Epithelial cell of esophagus (primary cell): ENCODE results near the gene CCM2.

Experiments used
- DNase-seq: peaks from one replicate; pipeline ENCODE4 v3.0.0; 2010; ENCODE audit warnings: low read depth
- H3K4me3 ChIP-seq: 2 replicates; pipeline ENCODE4 v1.5.1; 2011; ENCODE audit warnings: mild to moderate bottlenecking, low read length, control low read depth
- TF ChIP-seq, protein P1 (sequence below): IDR thresholded peaks from 2 replicates; pipeline ENCODE4 v1.5.1; 2011; ENCODE audit warnings: low read depth, mild to moderate bottlenecking, low read length, control low read depth, inconsistent platforms; ENCODE audit not compliant: insufficient read depth; ENCODE audit errors: missing control alignments

CCM2 gene

DNA sequence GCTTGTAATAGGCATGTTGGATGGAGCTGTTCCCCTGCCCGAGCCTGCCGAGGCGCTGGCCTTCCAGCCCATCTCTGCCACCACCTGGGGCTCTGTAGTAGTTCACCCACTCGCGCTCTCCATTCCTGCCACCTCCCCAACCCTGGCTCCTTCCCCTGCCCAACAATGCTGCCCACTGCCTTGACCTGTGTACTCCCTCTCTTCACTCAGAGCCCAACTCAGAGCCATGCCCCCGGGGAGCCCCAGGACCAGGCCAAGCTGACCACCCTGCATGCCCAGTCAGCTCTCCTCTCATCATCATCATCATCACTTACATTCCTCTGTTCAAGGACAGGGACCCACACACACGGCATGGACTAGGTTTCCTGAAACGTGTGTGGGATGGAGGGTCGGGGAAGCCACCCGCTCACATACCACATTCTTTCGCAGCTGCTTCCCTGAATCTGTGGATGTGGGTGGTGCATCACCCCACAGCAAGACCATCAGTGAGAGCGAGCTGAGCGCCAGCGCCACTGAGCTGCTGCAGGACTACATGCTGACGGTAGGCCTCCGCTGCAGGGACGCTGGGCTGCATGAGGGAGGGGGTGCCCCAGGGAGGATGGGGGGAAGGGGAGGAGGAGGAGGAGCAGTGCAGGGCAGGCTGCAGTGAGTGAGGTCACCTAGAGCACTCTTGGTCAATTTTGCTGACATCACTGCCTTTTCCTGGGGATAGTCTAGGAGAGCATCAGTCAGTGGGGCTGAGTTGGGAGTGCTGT, 73.2 kb downstream of the CCM2 start:
- TF ChIP-seq, protein P1, sequence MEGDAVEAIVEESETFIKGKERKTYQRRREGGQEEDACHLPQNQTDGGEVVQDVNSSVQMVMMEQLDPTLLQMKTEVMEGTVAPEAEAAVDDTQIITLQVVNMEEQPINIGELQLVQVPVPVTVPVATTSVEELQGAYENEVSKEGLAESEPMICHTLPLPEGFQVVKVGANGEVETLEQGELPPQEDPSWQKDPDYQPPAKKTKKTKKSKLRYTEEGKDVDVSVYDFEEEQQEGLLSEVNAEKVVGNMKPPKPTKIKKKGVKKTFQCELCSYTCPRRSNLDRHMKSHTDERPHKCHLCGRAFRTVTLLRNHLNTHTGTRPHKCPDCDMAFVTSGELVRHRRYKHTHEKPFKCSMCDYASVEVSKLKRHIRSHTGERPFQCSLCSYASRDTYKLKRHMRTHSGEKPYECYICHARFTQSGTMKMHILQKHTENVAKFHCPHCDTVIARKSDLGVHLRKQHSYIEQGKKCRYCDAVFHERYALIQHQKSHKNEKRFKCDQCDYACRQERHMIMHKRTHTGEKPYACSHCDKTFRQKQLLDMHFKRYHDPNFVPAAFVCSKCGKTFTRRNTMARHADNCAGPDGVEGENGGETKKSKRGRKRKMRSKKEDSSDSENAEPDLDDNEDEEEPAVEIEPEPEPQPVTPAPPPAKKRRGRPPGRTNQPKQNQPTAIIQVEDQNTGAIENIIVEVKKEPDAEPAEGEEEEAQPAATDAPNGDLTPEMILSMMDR = no peak
- no peak overlapping the region for H3K4me3 ChIP-seq
- DNase-seq = no peak

DNA sequence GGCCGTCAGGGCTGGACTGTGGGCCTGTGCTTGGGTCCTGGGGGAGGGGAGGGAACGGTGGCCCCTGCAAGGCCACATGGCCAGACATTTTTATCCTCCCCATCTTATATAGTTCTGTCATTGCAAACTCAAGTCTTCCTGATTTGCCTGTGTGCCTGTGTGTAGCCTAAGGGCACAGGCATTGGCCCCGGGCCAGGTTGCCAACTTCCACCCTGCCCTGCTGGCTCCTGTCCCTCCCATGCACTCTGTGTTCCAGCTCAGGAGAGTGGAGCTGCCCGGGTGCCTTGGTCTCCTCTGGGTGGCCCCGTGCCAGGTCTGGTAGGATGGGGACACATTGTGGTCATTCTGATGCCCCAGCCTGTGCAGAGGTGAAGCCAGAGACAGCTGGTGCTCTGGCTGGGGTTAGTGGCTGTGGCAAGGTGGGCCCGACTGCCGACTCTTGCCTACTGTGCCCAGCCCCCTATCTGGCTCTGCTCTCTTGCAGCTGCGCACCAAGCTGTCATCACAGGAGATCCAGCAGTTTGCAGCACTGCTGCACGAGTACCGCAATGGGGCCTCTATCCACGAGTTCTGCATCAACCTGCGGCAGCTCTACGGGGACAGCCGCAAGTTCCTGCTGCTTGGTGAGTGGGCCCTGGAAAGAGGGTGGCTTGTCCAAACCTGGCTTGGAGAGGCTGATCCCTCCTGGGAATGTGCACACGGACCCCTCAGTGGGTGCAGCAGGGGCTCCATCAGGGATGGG, 74.0 kb downstream of the CCM2 start:
- TF ChIP-seq, protein P1 = no peak
- no peak overlapping the region for H3K4me3 ChIP-seq
- peak; percentile 13 for DNase-seq

- H3K4me3 ChIP-seq = no peak overlapping the region
- DNase-seq = no peak
- TF ChIP-seq, protein P1 = no peak
Measured at GRCh38 chr7:45074528-45075354, 74.7 kb downstream of the CCM2 start.

DNA sequence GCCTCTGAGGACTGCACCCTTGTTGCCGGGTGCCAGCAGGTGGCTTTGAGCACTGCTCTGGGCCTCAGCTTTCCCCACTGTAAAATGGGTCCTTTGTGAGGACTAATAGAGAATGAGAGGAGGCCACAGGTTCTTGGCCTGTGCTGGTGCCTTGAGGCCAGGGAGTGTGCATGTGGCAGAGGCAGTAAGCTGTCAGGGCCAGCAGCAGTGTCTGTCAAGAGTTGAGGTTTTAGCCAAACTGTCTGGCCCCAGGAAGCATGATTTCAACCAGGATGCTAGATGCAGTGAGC, 75.3 kb downstream of the CCM2 start:
- TF ChIP-seq, protein P1 = no peak
- DNase-seq = no peak
- no peak overlapping the region for H3K4me3 ChIP-seq

DNA sequence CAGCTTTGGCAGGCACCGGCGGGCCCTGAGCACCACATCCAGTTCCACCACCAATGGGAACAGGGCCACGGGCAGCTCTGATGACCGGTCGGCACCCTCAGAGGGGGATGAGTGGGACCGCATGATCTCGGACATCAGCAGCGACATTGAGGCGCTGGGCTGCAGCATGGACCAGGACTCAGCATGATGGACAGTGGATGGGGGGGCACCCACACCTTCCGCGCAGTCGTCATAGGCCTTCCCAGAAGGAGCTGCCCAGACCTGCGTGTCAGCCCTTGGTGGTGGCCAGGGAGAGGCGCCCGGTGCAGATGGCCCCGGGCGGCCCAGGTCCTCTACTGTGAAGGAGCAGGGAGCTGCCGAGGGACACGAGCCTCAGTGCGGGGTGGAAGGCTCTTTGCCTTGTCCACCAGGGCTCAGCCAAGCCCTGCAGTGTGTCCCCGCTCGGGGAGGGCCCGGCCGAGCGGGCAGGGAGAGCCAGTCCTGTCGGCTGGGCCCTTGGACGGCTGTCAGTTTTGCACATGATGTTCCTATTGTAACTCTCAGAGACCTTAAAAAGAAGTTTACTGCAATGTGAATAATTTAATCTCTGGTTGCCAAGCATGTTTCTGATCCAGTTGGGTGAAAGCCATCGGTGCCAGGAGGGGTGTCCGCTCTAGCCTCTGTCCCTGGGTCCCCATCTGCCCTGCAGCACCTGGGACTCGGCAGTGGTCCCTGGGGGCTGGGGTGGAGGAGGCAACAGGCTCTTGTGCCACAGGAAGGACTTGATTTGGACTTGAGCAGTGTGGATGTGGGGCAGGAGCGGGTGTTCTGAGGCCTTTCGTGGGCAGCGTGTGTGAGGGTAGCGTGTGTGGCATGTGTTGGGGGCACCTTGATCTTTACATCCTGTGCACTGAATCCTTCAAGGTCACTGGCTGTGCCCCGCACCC, 76.1 kb downstream of the CCM2 start:
- H3K4me3 ChIP-seq = no peak overlapping the region
- TF ChIP-seq, protein P1 = no peak
- DNase-seq = no peak

GRCh38 chr7:45076946-45077345, 76.9 kb downstream of the CCM2 start:
- no peak for DNase-seq
- H3K4me3 ChIP-seq = no peak overlapping the region
- TF ChIP-seq, protein P1 = no peak
